DMS 273 treated with DMSO at 0.1 percent for 48 hours (cell line): ENCODE data around the gene FAM181A.

Source experiments
- DNase-seq: peaks from one replicate; lab custom pipeline; 2025; lab: John Stamatoyannopoulos, UW

FAM181A gene

DNA sequence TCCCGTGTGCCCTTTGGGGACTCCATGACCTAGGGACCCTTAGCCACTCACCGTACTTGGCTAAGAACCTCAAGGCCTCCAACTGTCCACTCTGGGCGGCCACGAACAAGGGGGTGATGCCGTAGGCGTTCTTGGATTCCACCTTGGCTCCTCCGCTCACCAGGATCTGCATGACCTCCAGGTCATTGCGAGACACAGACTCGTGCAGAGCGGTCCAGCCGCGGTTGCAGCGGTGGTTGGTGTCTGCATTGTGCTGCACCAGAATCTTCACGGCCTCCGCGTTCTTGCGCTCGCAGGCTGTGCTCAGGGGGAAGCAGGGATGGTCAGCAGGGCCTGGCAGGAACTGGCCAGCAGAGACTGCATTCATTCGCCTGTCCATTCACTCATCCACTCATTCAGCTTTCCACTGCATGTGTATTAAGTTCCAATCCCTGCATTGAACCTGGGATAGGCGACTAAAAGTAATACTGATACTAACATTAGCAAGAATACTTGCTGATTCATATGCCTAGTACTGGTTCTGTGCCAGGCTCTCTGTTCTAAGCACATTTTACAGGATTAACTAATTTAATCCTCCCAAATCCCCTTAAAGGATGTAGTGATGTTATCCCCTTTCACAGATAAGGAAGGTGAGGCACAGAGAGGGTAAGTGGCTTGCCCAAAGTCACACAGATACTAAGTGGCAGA, 23.9 kb downstream of the FAM181A start:
- no peak for DNase-seq

DNA sequence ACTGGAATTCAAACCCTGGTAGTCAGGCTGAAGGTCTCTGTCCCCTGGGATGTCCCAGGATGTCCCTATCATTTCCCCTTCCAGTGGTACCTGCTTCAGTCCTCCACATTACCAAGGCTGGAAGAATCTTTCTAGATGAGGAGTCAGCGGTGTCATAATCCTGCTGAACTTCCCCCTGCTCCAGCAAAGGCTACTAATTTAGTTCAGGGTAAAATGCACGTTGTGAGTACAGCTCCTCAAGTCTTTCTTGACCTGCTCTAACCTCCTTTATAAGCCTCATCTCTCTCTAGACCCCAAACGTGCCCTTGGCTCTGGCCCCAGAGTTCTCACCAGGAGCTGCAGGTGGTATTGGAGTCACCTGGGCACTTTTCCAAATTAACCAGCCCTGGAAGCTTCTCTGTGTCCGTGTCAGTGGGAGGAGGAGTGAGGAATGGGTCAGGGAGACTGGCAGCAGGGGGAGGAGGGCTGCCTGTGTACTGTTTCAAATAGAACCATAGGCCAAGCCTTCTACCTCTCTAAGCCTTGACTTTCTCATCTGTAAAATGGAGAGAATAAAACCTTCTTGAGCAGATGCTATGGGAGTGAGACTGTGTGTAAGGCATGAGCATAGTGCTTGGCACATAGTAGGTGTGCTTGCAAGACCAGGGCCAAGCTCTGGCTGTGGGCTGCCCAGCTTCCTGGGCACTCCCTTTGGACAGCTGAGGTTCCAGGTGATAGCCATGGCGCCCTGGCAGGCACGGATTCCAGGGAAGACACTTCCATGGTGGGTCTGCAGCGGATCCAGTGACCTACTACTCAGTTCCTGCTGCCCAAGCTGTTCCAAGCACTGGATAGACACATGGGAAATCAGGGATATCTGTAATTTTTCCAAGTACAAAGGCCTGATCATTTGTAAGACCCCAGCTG, 24.7 kb downstream of the FAM181A start:
- DNase-seq = no peak

DNA sequence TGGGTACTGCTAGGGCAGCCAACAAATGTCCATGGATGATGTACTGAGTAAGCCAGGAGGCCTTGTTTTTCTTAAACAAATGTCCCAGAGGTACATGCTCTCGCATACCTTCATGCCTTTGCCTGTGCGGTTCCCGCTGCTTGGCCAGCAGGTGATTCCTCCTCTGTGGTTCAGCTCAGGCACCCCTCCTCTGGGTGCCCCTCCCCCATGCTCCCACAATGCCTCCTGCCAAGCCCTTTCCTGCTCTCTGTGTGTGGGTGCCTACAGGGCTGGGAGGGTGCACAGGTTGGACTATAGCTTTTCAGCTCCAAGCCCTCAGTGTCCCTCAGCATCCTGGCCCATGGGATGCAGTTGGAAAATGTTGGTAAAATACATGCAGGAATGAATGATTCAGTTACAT, 25.7 kb downstream of the FAM181A start:
- DNase-seq = no peak

DNA sequence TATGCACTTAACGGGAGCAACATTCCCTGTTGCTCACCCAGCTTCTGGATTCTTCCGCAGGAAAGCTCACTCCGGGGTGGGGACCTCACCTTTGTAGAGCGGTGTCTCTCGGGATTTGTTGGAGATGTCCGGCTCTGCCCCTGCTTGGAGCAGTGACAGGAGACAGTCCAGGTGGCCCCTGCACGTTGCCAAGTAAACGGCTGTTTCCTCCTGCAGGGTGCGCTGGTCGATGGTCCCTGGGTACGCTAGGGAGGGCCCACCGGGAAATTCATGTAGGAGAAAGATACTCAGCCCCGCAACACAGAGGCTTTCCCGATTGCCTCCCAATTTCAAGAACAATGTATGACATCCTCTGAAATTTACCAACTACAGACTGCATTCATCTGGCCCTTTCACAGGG, 26.1 kb downstream of the FAM181A start:
- DNase-seq = no peak

DNA sequence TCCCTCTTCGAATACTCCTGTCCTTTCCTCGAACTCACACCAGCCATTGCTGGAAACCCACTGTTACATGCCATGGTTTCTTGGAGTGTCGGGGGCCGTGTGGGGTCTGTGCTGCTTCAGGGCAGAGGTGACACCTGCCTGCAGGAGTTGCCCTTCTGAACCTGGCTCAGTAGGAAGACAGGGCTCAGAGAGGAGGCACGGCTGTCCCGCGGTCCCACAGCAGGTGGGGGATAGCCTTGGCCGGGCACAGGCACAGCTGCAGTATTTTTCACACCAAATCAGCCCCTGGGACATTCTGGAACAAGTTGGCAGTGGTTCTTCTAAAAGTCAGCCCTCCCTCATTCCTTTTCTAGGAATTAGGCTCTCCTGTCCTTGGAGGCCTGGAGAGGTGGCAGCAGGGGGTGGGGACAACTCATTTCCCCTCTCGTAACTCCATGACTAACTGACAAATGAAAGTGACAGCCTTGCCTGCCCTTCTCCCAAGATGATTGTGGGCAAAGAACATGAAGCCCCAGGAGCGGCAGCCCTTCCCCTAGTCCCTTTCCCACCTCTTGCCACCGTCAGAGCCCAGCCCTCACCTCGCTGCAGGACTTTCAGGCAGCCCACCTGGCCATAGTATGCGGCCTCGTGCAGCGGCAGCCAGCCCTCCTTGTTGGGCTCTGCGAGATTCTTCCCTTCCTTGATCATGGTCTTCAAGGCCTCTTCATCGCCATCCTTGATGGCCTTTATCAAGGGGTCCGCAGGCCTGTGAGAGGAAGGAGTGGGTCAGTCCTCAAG, 26.8 kb downstream of the FAM181A start:
- no peak for DNase-seq

DNA sequence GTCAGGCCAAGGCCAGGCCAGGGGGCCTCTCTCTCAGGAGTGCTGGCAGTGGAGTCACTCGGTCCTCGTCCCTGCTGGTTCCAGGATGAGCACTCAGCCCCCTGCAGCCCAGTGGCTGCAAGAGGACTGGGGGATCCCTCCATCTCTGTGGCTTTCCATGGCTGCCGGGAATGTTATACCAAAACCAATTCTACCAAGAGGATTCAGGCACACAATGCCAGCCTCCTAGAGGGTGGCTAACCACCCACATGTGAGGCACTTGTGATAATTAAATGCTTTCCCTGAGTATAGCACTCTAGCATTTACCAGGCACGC, 27.3 kb downstream of the FAM181A start:
- DNase-seq = no peak

DNA sequence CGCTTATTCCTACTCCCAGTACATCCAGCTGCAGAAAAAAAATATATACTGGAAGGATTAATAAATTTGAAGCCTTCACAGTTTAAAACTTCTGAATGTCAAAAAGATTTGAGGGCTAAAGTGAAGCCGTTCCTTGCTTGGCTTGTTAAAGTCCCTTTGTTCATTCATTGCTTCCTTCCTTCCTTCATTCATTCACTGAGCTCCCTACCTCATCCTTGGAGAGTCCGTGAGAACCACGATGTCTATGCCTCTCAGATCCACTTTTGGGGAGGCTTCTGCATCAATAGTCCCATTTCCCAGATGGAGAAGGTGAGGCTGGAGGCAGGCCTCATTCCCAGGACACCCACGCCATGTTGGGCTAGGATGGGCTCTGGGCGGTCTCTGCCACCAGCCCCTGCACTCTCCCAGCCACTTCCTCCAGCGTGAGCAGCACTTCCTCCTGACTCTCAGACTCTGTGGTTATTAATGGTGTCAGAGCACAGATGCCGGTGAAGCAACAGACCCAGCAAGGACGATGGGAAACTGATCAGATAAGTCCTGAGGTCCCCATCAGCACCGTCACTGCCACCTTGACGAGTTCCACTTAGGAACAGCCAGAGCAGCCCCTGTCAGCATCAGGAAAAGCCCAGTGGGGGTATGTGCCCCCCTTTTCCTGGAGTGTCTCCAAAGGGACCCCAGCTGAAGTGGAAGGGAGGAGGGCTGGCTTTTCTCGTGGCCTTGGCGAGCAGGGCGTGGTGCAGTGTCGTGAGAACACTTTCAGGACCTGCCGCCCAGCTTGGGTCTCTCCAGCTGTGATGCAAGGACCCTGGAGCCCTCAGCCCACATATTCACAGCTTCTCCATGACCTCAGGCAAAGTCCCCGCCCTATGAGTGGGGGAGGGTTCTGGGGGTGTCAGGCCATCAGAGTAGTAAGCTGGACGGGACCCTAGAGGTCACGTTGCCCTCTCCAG, 28.0 kb downstream of the FAM181A start:
- no peak for DNase-seq

DNA sequence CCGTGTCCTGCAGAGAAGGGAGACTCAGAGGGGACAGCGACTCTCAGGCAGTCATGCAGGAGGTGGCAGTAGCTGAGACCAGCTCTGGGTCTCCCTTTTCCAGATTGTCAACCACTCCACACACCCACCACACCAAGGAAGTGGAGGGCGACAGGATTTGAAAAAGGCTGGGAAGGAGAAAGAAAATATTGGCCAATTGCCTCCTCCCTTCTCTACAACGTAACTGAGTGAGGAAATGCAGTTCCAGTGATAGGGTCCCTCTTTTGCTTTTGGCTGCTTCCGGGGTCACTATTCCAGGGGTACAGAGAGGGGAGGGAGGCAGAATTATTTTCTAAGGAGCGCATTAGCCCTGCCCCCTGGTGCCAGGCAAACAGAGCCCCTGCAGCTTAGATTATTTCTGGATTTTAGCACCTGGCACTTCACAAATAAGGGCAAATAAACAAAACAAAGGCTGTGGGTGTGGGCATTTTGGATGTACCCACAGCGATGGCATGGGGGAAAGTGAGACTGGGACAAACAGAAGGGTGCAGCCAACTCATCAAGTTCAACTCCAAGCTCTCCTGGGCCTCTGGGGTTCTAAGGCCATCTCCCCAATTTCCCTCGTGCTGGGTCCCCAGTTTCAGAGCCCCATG, 28.8 kb downstream of the FAM181A start:
- DNase-seq = no peak

DNA sequence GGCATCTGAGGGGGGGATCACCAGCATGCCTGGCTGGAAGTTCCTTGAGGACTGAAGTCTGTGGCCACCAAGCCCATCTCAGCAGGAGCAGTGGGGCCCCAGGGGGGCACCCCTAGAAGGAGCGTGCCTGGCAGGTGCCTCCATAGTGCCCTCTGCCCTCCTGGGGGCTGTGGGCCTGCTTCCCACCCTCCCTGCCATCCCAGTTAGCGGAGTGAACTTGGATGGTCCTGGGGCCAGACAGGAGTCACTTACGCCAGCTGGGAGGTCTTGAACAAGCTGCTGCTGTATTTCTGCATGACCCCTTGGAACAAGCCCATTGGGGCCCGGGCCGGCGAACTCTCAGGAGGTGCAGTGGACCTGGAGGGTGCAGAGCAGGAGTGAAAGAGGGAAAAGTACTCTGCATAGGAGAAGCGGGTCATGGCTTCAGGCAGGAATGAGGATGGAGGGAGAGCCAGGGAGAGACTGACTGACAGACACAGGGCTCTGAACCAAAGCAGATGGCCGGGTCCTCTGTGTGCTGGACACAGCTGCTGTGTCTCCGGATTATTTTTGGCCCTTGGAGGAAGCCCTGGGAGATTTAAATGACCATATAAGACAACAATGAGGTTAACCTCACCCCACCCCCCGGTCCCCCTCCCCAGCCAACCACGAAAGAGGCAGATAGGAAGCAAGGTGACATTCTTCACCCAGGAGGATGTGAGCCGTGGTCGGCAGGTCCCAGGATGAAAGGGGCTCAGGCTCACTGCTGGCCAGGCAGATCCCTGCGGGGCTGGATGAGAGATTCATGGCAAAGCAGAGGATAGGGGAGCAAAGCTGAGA, 29.6 kb downstream of the FAM181A start:
- DNase-seq = no peak

DNA sequence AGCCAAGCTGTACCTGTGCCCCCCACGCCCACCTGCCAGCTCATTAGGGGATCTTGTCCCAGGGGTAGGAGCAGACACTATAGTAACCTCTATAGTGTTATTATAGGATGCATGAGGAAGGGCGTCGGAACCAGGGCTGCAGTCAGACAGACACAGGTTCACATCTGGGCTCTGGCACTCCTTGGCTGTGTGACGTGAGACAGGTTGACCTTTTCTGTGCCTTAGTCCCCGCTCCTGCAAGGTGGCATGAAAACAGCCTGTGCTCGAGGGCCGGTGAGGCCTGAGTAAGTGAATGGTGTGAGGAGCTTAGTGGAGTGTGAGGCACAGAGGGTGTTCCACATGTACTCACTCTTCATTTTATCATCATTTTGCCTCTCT, 30.2 kb downstream of the FAM181A start:
- DNase-seq = no peak

DNA sequence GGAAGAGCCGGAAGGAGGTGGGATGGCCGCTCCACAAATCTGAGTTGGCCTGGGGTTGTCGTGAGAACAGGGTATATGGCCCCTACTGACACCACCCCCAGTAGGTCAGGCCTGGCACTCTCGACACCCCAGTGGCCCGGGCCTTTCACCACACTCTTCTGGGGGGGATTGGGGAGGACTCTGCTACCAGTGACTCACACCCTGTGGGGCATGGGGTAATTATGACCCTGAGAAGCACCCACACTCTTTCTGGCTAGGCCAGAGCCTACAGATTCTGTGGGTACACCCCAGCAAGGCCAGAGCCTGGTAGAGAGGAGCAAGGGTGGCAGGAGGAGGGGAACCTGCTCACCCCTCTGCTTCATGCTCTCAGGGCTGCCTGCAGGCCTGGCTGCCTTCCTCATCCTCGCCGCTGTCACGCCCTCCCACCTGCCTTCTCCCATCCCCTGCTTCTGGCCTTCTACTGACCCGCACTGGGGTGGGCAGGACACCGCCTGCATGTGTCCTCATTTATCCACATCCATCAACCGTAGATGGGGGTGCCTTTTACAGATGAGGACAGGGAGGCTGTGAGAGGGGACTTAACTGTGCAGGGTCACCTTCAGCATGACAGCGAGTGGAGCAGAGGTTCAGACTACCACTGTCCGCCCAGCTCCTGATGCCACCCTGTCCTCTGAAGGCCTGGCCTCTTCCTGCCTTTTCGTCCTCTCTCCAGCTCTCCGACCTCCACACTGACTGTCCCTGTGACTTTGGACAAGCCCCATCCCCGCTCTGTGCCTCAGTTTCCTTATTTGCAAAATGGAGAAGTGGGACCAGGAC, 30.8 kb downstream of the FAM181A start:
- DNase-seq = no peak

DNA sequence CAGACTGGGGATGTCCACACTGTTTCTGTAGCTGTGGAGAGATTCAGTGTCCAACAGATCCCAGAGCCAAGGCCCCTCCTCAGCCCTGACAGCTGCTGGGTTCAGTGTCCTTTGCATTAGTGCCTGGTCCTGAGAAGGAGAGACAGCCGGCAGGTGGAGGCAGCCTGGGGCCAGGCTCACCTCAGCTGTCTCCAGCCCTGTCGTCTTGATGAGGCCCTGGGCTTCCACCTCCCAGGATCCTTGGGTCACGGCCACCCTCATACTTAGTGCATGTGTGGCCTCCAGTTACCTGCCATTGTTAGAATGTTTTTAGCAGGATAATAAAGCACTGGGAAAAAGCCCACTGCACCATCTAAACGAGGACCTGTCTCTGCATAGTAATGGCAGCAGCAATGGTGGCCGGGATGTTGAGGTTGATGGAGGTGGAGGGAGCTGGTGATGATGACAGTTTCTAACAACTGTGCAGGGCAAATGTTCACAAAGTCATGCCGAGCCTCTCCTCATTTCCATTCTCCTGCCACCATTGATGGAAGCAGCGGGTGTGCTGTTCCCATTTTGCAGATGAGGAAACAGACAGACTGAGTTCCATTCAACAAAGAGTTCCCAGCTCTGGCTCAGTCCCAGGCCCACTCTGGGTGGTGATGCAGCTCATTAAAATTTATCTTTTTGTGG, 31.6 kb downstream of the FAM181A start:
- no peak for DNase-seq

DNA sequence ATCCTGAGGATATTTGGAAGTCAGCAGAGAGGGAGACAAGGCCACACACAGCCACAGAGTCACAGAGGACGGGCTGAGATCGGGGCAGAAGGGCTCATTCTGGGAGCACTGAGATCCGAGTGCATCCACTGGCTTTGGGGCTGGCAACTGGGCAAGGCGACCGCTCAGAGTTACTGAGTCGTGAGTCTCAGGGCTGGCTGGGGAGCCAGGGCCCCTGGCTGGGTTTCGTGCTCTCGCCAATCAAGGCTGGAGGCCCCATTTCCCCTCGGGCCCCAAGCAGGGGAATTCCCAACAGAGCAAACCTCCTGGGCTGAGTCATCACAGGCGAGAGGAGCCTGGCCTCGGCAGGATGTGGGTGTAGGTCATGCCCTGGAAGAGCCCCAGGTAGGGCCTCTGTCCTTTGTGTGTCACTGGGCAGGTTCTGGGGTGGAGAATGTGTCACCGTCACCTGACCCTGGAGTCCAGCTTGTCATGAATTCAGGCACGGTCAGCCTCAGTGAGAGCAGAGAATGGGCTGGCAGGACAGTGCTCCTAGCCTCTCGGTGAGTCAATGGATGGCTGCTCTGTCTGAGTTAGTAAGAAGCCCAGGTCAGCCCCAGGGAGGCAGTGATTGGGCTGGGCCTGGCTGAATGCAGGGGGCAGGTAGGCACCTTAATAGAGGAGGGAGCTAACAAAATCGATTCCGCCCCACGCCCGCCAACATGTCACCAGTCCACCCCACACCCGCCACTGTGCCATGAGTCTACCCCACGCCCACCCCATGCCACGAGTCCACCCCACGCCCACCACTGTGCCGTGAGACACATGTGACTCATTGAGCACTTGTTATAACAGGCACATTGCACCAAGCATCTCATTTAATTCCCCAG, 32.3 kb downstream of the FAM181A start:
- no peak for DNase-seq

DNA sequence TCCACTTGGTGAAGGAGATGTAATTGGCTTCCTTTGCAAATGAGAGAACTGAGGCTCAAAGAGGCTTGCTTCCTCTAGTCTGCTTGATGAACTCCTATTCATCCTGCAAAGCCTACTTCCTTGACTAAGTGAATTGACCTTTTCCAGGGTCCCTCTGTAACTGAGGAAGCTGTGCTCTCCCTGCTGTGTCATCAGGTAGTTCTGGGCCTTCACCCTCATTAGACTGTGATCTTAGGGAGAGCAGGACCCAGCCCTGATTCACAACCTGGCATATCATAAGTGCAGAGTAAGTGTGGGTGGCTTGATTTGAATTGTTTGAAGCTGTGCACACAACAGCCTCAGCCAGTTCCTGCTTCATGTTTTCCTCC, 32.9 kb downstream of the FAM181A start:
- no peak for DNase-seq

DNA sequence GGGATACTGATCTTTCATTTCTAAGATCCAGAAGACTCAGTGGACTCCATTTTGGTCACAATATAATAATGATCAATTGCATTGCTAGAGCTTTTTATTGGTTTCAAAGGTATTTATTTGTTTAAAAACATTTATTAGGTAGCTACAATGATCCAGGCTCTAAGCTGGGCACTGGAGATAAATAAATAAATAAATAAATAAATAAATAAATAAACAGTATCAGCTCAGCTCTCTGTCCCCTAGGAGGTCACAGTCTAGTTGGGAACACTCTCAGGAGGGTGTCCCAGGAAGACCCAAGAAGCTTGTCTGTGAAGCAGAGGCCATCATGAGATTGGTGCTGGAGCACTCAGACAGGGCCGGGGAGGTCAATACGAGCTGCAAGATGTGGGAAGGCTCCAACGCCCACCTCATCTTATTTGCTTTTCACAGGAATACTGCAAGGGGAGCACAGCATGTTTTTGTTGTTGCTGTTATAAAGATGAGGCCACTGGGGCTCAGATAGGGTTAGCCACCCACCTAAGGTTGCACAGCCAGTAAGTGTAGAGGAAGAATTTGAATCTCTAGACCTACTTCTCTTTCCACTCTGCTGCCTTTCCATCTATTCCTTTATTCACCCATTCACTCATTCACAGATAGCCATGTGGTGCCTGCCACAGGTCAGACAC, 33.8 kb downstream of the FAM181A start:
- DNase-seq = no peak

DNA sequence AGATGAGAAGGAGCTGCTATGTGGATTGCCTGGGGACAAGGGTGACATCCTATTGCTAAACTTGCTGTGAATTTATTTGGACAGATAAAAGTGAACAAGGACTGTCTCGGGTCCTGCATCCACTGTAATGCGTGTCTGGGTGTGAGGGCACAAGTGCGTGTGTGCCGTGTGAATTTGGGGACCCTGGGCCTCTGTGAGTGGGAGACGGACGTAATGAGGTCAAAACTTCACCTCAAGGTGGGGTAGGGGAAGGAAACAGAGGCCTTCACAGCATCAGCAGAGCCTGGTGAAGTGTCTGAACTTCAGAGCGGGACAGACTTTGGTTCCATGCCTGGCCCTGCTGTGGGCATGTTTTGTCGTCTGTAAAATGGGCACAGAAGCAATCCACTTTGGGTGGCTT, 34.5 kb downstream of the FAM181A start:
- DNase-seq = no peak
